GM12878 (cell line): ENCODE data around the gene NXPE2. TPM values are rescaled to one million over a fixed set of nuclear protein-coding genes. Genes with fewer than 3 reads are reported as not detected.

Experiments
- ATAC-seq: fragments of 200-7000 bp; cut with Tn5 transposase; 3 replicates; pipeline ENCODE4 v1.9.1; 2020; ENCODE audit warnings: mild to moderate bottlenecking, moderate library complexity
- BruUV-seq: library from RNA; stranded (reverse); fragments of 400-500 nt; replicated peaks from 2 replicates; lab custom pipeline; 2021; lab: Mats Ljungman, UMichigan
- CTCF ChIA-PET: fragments of 300-600 bp; sonication (Branson Sonifier 250); formaldehyde crosslinking; extraction: SDS; loops from one replicate; lab custom pipeline; 2021; ENCODE audit warnings: inconsistent platforms; lab: Yijun Ruan, JAX
- POLR2A ChIA-PET: fragments of 350-600 bp; formaldehyde crosslinking; extraction: SDS; loops from one replicate; lab custom pipeline; 2021; ENCODE audit warnings: inconsistent platforms; lab: Charles Lee
- RAD21 ChIA-PET: fragments of 300-600 bp; sonication (Branson Sonifier 250); formaldehyde crosslinking; loops from one replicate; lab custom pipeline; 2023; ENCODE audit warnings: antibody characterized with exemption; ENCODE audit not compliant: unreplicated experiment; lab: Charles Lee
- SMC1A ChIA-PET: fragments of 300-600 bp; sonication (Branson Sonifier 250); formaldehyde crosslinking; loops from one replicate; lab custom pipeline; 2023; ENCODE audit not compliant: unreplicated experiment, uncharacterized antibody; lab: Charles Lee
- DNase-seq: peaks from one replicate; pipeline ENCODE4 v3.0.0-alpha.2; 2011; ENCODE audit warnings: low read depth, low spot score
- FAIRE-seq: peaks from 3 replicates; lab custom pipeline; 2011; peaks lifted over from hg19 to GRCh38; lab: Jason Lieb, UNC
- H2AFZ ChIP-seq: 2 replicates; pipeline ENCODE4 v1.6.0; 2011; ENCODE audit warnings: low read depth, low read length, control low read depth; ENCODE audit not compliant: control insufficient read depth
- H3K27ac ChIP-seq: 2 replicates; pipeline ENCODE4 v1.5.1; 2011; ENCODE audit warnings: control low read depth; ENCODE audit not compliant: control insufficient read depth, insufficient read depth
- H3K27me3 ChIP-seq, 2 experiments: replicated peaks in 1 of 2; 2 replicates each; pipeline versions ENCODE4 v1.6.0 to v1.6.1; 2011; ENCODE audit warnings: low read length in 1 of 2; ENCODE audit not compliant: control insufficient read depth in 2 of 2, insufficient read depth in 2 of 2
- H3K36me3 ChIP-seq, 2 experiments: 2 replicates each; pipeline ENCODE4 v1.5.1; 2011; ENCODE audit warnings: low read length in 1 of 2; ENCODE audit not compliant: control insufficient read depth in 2 of 2, insufficient read depth in 2 of 2
- H3K4me1 ChIP-seq: 2 replicates; pipeline ENCODE4 v1.6.1; 2011; ENCODE audit warnings: mild to moderate bottlenecking, low read length, moderate library complexity, mixed read lengths; ENCODE audit not compliant: control insufficient read depth, insufficient read depth
- H3K4me2 ChIP-seq: 2 replicates; pipeline ENCODE4 v1.6.0; 2011; ENCODE audit warnings: control low read depth; ENCODE audit not compliant: control insufficient read depth, insufficient read depth
- H3K4me3 ChIP-seq: fragments of 200-600 bp; sonication (generic); 2 replicates; pipeline ENCODE4 v1.5.1; 2016
- H3K79me2 ChIP-seq: 2 replicates; pipeline ENCODE4 v1.6.0; 2011; ENCODE audit warnings: low read length; ENCODE audit not compliant: control insufficient read depth, insufficient read depth
- H3K9ac ChIP-seq: 2 replicates; pipeline ENCODE4 v1.8.0; 2011; ENCODE audit warnings: low read length, control low read depth, mixed read lengths; ENCODE audit not compliant: control insufficient read depth, insufficient read depth
- H3K9me3 ChIP-seq: replicated peaks from 3 replicates; pipeline ENCODE4 v1.5.1; 2011; ENCODE audit warnings: mild to moderate bottlenecking, low read length; ENCODE audit not compliant: control insufficient read depth, insufficient read depth
- H4K20me1 ChIP-seq: 2 replicates; pipeline ENCODE4 v1.6.0; 2011; ENCODE audit not compliant: control insufficient read depth, insufficient read depth
- CREB1 ChIP-seq: IDR thresholded peaks from 2 replicates; pipeline ENCODE4 v1.6.1; 2012; ENCODE audit warnings: low read depth, mild to moderate bottlenecking, inconsistent platforms
- CTCF ChIP-seq, 3 experiments: IDR thresholded peaks in 2 of 3; conservative IDR thresholded peaks in 1 of 3; 2 replicates each; pipeline ENCODE4 v1.5.1; 2011; ENCODE audit warnings: low read depth in 3 of 3, low read length in 3 of 3, mild to moderate bottlenecking in 3 of 3, control low read depth in 2 of 3, moderate library complexity in 2 of 3, inconsistent platforms in 1 of 3, mixed read lengths in 1 of 3; ENCODE audit not compliant: control insufficient read depth in 2 of 3, insufficient read depth in 1 of 3; ENCODE audit errors: extremely low read depth in 1 of 3
- NR2F1 ChIP-seq: fragments of 450-650 bp; conservative IDR thresholded peaks from 2 replicates; pipeline ENCODE4 v1.6.1; 2017; ENCODE audit warnings: mild to moderate bottlenecking
- ZBTB11 ChIP-seq: fragments of 450-650 bp; formaldehyde crosslinking; IDR thresholded peaks from 2 replicates; pipeline ENCODE4 v1.5.0; 2022; ENCODE audit warnings: mild to moderate bottlenecking, missing genetic modification characterization
- WGBS: methylation state at CpG from one replicate; pipeline ENCODE4 v1.1.6; 2016; ENCODE audit warnings: low lambda C conversion rate; ENCODE audit not compliant: insufficient replicate concordance, insufficient coverage; ENCODE audit errors: missing lambda C conversion rate; 5-methylcytosine and 5-hydroxymethylcytosine counted together
- in situ Hi-C: fragments of 300-500 bp; cut with MboI; formaldehyde crosslinking; loops from 9 replicates; pipeline ENCODE4 v1.14.3; 2018; ENCODE audit warnings: mixed read lengths
- intact Hi-C: fragments of 100-400 bp; cut with micrococcal nuclease; formaldehyde crosslinking; loops from one replicate; pipeline ENCODE4 v1.14.2; 2022; ENCODE audit not compliant: unreplicated experiment
- polyA plus RNA-seq, 11 experiments: library from polyadenylated mRNA; depleted of rRNA in 4 of 11; unstranded in 6 of 11; stranded (reverse) in 5 of 11; fragments of >200 nt; fragmentation: Nextera tagmentation in 4 of 11; fragmentation: Illumina TruSeq in 1 of 11; extraction: Ambion mirVana in 4 of 11; extraction: Trizol in 1 of 11; gene quantifications; 1 replicate in 1 of 11; 2 replicates in 10 of 11; pipeline versions ENCODE4 v1.2.1 to v1.2.3, GENCODE V29; 2011 to 2016; ENCODE audit warnings: inconsistent platforms in 2 of 11, missing spikeins in 2 of 11, low read depth in 1 of 11
- total RNA-seq, 4 experiments: library from RNA; depleted of rRNA in 3 of 4; stranded (reverse); fragments of >200 nt in 3 of 4; fragmentation: Illumina TruSeq in 1 of 4; extraction: Trizol in 1 of 4; gene quantifications; 2 replicates each; pipeline versions ENCODE4 v1.2.1 to v1.2.3, GENCODE V29; 2013 to 2021

The NXPE2 gene
- total and polyA plus RNA-seq, 10 of the 15 experiments (the other 5 are each of a cell fraction or from before 2014, with no cell fraction given), result not detected

GRCh38 chr11:114738954-114739353, 60.6 kb downstream of the NXPE2 start (continued):
- TF ChIP-seq CTCF (IDR thresholded peaks at IDR 0.05 in 2 of 3, conservative IDR thresholded peaks at IDR 0.05 in 1 of 3; ENCODE audit: control insufficient read depth in 2 of 3, extremely low read depth in 1 of 3, insufficient read depth in 1 of 3, low read depth in 3 of 3, low read length in 3 of 3), result peak; percentile 68 to 84 (median 82)
- TF ChIP-seq, all 136 proteins: peak for 4

- ChIA-PET RAD21 (no interaction called here), CTCF (no interaction called here), POLR2A (no interaction called here), SMC1A (no interaction called here)
- H3K4me2 ChIP-seq, result no peak overlapping the region
- in situ Hi-C loops, result no loop called here
- H3K9ac ChIP-seq, result no peak overlapping the region
- no peaks in the 10 kb centered on the region for H4K20me1 ChIP-seq
- DNase-seq (no peak), FAIRE-seq (no peak), ATAC-seq (no peak)
- 13% methylated on average over 2 of the region's 2 CpGs for WGBS
- BruUV-seq, result no TSS peak
- no peak overlapping the region for H2AFZ ChIP-seq
- no peaks in the 10 kb centered on the region; the same call in 2 of the 3 replicates for H3K9me3 ChIP-seq
- intact Hi-C loops, result no loop called here
- no peaks in the 10 kb centered on the region for H3K79me2 ChIP-seq
- peaks cover 0 to 1% of the 10 kb centered on the region in 2 experiments; a peak in 2 of 4 replicates for H3K27me3 ChIP-seq
- H3K36me3 ChIP-seq, result no peaks in the 10 kb centered on the region
- no peak overlapping the region for H3K4me3 ChIP-seq
- no peak overlapping the region for H3K27ac ChIP-seq
- no peak for TF ChIP-seq NR2F1
- TF ChIP-seq ZBTB11, result no peak
- TF ChIP-seq CREB1, result no peak
- no peaks in the 10 kb centered on the region for H3K4me1 ChIP-seq
These were observed 66.9 kb downstream of the NXPE2 start for GRCh38 chr11:114745150-114745671.
